Body of pancreas (tissue), 4 donors: Measurements from ENCODE around the gene IGF2BP2.

ENCODE experiments used
- CTCF ChIP-seq, 7 experiments: fragments of 450-650 bp in 4 of 7; fragments of 200-600 bp in 3 of 7; sonication (generic) in 3 of 7; IDR thresholded peaks; one replicate each; pipeline ENCODE4 v1.5.1; 2016 to 2019; ENCODE audit warnings: antibody characterized with exemption in 7 of 7
- POLR2A ChIP-seq, 3 donors: fragments of 450-650 bp; IDR thresholded peaks; one replicate each; pipeline ENCODE4 v1.6.1; 2016; ENCODE audit warnings: antibody characterized with exemption in 3 of 3, mild to moderate bottlenecking in 2 of 3

DNA sequence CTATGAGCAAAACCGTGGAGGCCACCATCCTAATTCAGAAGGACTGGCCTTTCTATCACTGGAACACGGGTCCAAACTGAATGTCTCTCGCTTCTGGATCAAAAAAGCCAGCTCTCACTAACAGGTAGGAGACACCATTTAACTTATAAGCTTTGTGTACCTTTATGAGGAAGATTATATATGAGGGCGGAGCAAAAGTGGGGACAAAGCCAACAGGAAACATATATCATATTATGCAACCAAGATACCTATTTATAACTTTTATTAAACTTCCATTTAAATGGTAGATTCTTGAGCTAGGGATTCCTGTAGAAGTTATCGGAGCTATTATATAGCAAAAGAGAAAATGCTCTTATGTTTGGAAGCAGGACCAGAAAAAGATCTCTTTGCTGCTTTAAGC lies 78.4 kb downstream of the IGF2BP2 start:
- TF ChIP-seq CTCF (IDR thresholded peaks at IDR 0.05) (no peak), POLR2A (IDR thresholded peaks at IDR 0.05) (no peak)
